Right lobe of liver (tissue), 4 donors: ENCODE measurements around the gene ZSWIM9.

Source experiments
- CTCF ChIP-seq, 4 donors: fragments of 200-600 bp in 3 of 4; fragments of 450-650 bp in 1 of 4; IDR thresholded peaks; one replicate each; pipeline versions ENCODE4 v1.5.1 to v1.8.0; 2016 to 2022; ENCODE audit warnings: antibody characterized with exemption in 4 of 4, mild to moderate bottlenecking in 2 of 4
- POLR2A ChIP-seq: fragments of 450-650 bp; IDR thresholded peaks from one replicate; pipeline ENCODE4 v1.6.1; 2017; ENCODE audit warnings: antibody characterized with exemption, mild to moderate bottlenecking
- donor health status: DM: no; HTN: no; CAD: no.
- donor health status: DM: no; HTN: no; CAD: no.
- donor health status: DM: no; HTN: yes; CAD: no.

- no peak for TF ChIP-seq POLR2A
- peak; percentile 79 to 91 (median 82) for TF ChIP-seq CTCF (IDR thresholded peaks at IDR 0.05)
Measured at GRCh38 chr19:48152551-48152950, 17.9 kb upstream of the ZSWIM9 start.
